GM12878 (cell line): ENCODE results near the gene SLC25A26.

Source experiments
- CTCF ChIP-seq, 3 experiments: IDR thresholded peaks in 2 of 3; conservative IDR thresholded peaks in 1 of 3; 2 replicates each; pipeline ENCODE4 v1.5.1; 2011; ENCODE audit warnings: low read depth in 3 of 3, low read length in 3 of 3, mild to moderate bottlenecking in 3 of 3, control low read depth in 2 of 3, moderate library complexity in 2 of 3, inconsistent platforms in 1 of 3, mixed read lengths in 1 of 3; ENCODE audit not compliant: control insufficient read depth in 2 of 3, insufficient read depth in 1 of 3; ENCODE audit errors: extremely low read depth in 1 of 3
- EZH2 ChIP-seq: IDR thresholded peaks from 2 replicates; pipeline ENCODE4 v1.6.1; 2012; ENCODE audit warnings: low read depth, mild to moderate bottlenecking, control low read depth, inconsistent platforms, low read length, borderline replicate concordance; ENCODE audit not compliant: control insufficient read depth
- NRF1 ChIP-seq: conservative IDR thresholded peaks from 2 replicates; pipeline ENCODE4 v1.6.1; 2011; ENCODE audit warnings: mild to moderate bottlenecking, low read depth, low read length, improper control_type of control experiment
- PAX5 ChIP-seq: IDR thresholded peaks from 2 replicates; pipeline ENCODE4 v1.6.1; 2011; ENCODE audit warnings: low read depth, low read length, borderline replicate concordance
- PKNOX1 ChIP-seq: fragments of 450-650 bp; IDR thresholded peaks from 2 replicates; pipeline ENCODE4 v1.6.1; 2016; ENCODE audit warnings: mild to moderate bottlenecking
- RBBP5 ChIP-seq: fragments of 200-600 bp; sonication (generic); conservative IDR thresholded peaks from 2 replicates; pipeline ENCODE4 v1.6.1; 2016
- RCOR1 ChIP-seq: conservative IDR thresholded peaks from 2 replicates; pipeline ENCODE4 v1.6.1; 2012; ENCODE audit warnings: low read depth, low read length, improper control_type of control experiment
- SIX5 ChIP-seq: IDR thresholded peaks from 2 replicates; pipeline ENCODE4 v1.6.1; 2011; ENCODE audit warnings: mild to moderate bottlenecking, low read depth, low read length, moderate library complexity; ENCODE audit not compliant: severe bottlenecking
- SMC3 ChIP-seq: IDR thresholded peaks from 2 replicates; pipeline ENCODE4 v1.6.1; 2011; ENCODE audit warnings: low read length, improper control_type of control experiment, borderline replicate concordance
- TCF3 ChIP-seq: IDR thresholded peaks from 2 replicates; pipeline ENCODE4 v1.6.1; 2012; ENCODE audit warnings: low read depth, mild to moderate bottlenecking, low read length, borderline replicate concordance; ENCODE audit not compliant: insufficient read depth
- ZNF24 ChIP-seq: fragments of 450-650 bp; IDR thresholded peaks from 2 replicates; pipeline ENCODE4 v1.6.1; 2017; ENCODE audit warnings: antibody characterized with exemption, mild to moderate bottlenecking
- TF ChIP-seq, protein P1 (sequence below): IDR thresholded peaks from 2 replicates; pipeline ENCODE4 v1.6.1; 2012; ENCODE audit warnings: mild to moderate bottlenecking, low read depth, low read length
- TF ChIP-seq, protein P2 (sequence below): IDR thresholded peaks from 2 replicates; pipeline ENCODE4 v1.6.1; 2011; ENCODE audit warnings: low read depth, low read length, improper control_type of control experiment, borderline replicate concordance

DNA sequence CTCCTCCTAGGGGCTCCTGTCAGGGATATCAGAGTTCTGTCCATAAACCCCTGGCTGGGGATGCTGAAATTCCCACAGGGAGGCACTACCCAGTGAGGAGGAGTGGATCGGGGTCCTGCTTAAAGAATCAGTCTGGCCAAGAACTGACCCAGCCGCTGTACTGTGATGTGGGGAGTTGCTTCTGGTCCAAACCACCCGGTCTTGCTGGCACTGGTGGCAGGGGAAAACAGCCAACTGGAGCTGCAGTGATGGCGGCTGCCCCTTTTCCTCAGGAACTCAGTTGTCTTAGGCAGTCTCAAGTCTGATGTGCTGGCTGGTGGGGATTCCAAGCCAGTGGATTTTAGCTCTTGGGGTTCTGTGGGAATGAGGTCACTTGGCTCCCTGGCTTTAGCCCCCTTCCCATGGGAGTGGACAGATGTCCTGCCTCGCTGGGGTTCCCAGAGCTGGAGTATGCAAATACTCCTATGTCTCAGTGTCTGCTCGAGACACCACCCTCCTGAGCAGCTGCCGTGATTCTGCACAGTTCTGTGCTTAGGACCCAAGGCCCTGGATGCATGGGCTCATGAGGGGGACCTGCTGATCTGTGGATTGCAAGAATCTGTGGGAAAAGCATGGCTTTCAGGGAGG is 97.1 kb downstream of the SLC25A26 start:
- TF ChIP-seq PAX5 (no peak), PKNOX1 (no peak), RCOR1 (no peak), ZNF24 (no peak), RBBP5 (no peak), TCF3 (no peak), CTCF (IDR thresholded peaks at IDR 0.05 in 2 of 3, conservative IDR thresholded peaks at IDR 0.05 in 1 of 3; ENCODE audit: control insufficient read depth in 2 of 3, extremely low read depth in 1 of 3, insufficient read depth in 1 of 3, low read depth in 3 of 3, low read length in 3 of 3) (no peak), NRF1 (no peak), SIX5 (no peak), SMC3 (no peak), EZH2 (no peak)
- TF ChIP-seq, protein P1, sequence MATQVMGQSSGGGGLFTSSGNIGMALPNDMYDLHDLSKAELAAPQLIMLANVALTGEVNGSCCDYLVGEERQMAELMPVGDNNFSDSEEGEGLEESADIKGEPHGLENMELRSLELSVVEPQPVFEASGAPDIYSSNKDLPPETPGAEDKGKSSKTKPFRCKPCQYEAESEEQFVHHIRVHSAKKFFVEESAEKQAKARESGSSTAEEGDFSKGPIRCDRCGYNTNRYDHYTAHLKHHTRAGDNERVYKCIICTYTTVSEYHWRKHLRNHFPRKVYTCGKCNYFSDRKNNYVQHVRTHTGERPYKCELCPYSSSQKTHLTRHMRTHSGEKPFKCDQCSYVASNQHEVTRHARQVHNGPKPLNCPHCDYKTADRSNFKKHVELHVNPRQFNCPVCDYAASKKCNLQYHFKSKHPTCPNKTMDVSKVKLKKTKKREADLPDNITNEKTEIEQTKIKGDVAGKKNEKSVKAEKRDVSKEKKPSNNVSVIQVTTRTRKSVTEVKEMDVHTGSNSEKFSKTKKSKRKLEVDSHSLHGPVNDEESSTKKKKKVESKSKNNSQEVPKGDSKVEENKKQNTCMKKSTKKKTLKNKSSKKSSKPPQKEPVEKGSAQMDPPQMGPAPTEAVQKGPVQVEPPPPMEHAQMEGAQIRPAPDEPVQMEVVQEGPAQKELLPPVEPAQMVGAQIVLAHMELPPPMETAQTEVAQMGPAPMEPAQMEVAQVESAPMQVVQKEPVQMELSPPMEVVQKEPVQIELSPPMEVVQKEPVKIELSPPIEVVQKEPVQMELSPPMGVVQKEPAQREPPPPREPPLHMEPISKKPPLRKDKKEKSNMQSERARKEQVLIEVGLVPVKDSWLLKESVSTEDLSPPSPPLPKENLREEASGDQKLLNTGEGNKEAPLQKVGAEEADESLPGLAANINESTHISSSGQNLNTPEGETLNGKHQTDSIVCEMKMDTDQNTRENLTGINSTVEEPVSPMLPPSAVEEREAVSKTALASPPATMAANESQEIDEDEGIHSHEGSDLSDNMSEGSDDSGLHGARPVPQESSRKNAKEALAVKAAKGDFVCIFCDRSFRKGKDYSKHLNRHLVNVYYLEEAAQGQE = no peak
- TF ChIP-seq, protein P2, sequence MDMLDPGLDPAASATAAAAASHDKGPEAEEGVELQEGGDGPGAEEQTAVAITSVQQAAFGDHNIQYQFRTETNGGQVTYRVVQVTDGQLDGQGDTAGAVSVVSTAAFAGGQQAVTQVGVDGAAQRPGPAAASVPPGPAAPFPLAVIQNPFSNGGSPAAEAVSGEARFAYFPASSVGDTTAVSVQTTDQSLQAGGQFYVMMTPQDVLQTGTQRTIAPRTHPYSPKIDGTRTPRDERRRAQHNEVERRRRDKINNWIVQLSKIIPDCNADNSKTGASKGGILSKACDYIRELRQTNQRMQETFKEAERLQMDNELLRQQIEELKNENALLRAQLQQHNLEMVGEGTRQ = no peak
